Fibroblast of villous mesenchyme (primary cell): ENCODE measurements around the gene EMB. TPM values are rescaled to one million over a fixed set of nuclear protein-coding genes. Genes with fewer than 3 reads are reported as not detected.
"Not testable (repeated sequence)": the region's sequence is repeated elsewhere in the genome, so short reads cannot be mapped to it uniquely, and the experiment has no call there.

Experiments
- DNase-seq: peaks from one replicate; pipeline ENCODE4 v3.0.0-alpha.2; 2010; ENCODE audit warnings: low read depth
- H3K4me3 ChIP-seq: 2 replicates; pipeline ENCODE4 v1.5.1; 2011; ENCODE audit warnings: low read depth, mild to moderate bottlenecking, low read length
- CTCF ChIP-seq: IDR thresholded peaks from 2 replicates; pipeline ENCODE4 v1.5.1; 2012; ENCODE audit warnings: low read depth, mild to moderate bottlenecking, low read length; ENCODE audit not compliant: insufficient read depth
- total RNA-seq: library from RNA; depleted of rRNA; stranded (reverse); fragments of >200 nt; gene quantifications from 2 replicates; pipeline ENCODE4 v1.2.3, GENCODE V29; 2012

EMB gene
- total RNA-seq, 1 donor, result 0.86 TPM

- TF ChIP-seq CTCF, result no peak
- no peak overlapping the region for H3K4me3 ChIP-seq
- DNase-seq, result no peak
Observed at GRCh38 chr5:50435168-50435567, 5.9 kb downstream of the EMB start.

- H3K4me3 ChIP-seq, DNase-seq: not testable (repeated sequence)
Observed at GRCh38 chr5:50431133-50431904, 9.8 kb downstream of the EMB start.

DNA sequence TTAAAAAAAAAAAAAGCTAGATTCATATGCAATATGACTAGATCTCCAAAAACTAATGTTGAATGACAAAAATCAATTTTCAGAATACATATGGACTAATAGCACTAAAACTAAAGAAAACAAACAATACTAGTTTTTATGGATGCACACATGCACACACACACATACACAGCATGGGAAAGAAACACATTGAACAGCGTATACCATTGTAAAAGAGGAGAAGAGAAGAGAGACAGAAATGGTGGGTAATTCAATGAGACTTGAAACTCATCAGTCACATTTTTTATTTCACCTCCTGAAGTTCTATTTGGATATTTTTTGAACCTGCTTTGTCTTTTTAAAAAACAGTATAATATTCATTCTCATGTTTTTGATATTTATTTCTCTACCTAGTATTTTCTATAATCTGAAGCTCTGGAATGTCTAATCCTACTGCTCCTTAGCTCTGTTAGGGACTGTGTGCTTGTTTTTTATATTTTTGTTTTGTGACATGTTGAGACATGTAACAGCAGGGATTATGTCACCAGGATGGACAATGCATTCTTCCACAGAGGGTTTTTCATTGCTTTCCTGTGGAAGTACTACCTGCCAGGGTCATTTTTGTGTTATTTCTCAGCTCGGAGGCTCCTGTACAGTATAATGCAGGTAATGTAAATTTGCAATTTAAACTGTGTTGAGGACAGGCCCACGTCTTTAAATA, 17.8 kb downstream of the EMB start:
- DNase-seq, H3K4me3 ChIP-seq: not testable (repeated sequence)

DNA sequence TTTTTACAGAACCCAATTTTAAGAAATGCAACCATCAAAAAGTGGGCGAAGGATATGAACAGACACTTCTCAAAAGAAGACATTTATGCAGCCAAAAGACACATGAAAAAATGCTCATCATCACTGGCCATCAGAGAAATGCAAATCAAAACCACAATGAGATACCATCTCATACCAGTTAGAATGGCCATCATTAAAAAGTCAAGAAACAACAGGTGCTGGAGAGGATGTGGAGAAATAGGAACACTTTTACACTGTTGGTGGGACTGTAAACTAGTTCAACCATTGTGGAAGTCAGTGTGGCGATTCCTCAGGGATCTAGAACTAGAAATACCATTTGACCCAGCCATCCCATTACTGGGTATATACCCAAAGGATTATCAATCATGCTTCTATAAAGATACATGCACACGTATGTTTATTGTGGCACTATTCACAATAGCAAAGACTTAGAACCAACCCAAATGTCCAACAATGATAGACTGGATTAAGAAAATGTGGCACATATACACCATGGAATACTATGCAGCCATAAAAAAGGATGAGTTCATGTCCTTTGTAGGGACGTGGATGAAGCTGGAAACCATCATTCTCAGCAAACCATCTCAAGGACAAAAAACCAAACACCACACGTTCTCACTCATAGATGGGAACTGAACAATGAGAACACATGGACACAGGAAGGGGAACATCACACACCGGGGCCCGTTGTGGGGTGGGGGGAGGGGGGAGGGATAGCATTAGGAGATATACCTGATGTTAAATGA, 19.7 kb downstream of the EMB start:
- H3K4me3 ChIP-seq, DNase-seq: not testable (repeated sequence)

DNA sequence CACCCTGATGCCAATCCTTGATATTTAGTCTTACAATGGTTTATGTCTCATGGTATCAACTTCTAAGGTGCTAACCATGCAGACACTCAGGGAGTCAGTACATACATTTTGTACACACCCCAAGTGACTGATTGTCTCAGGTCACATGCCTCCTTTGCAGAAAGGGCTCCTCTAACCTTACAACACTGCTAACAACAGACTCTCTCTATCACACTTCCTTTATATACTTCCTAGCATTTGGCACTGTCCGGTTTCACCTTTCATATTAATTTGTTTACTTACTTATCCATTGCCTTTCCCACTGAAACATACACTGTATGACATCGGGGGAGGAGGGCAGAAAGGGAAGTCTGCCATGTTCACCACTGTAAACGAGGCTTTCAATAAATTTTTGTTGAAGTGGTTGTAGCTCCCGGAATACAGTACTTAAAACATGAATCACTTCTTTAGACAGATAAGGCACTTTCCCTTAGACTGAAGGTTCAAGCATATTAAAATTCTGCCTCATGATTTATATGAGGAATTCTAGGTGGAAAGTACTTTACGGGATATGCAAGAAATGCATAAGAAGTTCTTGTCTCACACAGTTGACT, 20.6 kb downstream of the EMB start:
- TF ChIP-seq CTCF, result no peak
- DNase-seq, result no peak
- H3K4me3 ChIP-seq, result no peak overlapping the region

GRCh38 chr5:50419656-50420055, 21.4 kb downstream of the EMB start:
- not testable (repeated sequence) for DNase-seq, H3K4me3 ChIP-seq

GRCh38 chr5:50416637-50417036, 24.5 kb downstream of the EMB start:
- not testable (repeated sequence) for H3K4me3 ChIP-seq, DNase-seq

DNA sequence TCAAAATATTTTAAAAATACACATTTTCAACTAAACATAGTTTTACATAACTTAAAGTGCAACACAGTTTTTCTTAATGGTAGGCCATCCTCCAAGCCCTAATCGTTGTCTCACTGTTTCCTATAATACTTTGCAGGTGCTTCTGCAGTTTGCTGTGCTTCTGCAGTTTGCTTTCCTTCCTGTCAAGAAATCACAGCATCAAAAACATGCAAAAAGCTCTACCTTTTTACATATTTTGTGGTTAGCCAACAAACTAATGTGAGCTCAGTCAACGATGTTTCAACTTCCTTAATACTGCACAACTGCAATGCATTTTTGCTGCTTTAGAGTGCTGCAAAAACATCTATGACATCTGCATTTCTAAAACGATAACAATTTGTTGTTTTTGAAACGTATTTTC, 25.2 kb downstream of the EMB start:
- no peak for DNase-seq
- no peak for TF ChIP-seq CTCF
- H3K4me3 ChIP-seq, result no peak overlapping the region

DNA sequence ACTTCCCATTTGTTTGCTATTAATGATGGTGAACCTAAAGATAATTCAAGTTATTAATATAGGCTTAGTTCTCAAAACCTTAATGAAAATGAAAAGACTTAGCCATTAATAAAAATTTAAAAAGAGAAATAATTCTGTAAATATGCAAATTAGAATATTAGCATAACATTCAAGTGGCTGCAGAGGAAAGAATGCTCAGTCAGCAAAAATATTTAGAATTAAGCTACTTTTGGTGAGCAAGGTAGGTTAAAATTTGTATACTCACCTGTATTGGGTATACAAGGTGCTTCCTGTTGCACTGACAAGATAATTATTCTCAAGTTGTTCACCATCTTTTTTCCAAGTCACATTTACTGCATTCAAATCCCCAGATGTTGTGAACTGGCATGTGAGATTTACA, 30.2 kb downstream of the EMB start:
- H3K4me3 ChIP-seq, DNase-seq: not testable (repeated sequence)

DNA sequence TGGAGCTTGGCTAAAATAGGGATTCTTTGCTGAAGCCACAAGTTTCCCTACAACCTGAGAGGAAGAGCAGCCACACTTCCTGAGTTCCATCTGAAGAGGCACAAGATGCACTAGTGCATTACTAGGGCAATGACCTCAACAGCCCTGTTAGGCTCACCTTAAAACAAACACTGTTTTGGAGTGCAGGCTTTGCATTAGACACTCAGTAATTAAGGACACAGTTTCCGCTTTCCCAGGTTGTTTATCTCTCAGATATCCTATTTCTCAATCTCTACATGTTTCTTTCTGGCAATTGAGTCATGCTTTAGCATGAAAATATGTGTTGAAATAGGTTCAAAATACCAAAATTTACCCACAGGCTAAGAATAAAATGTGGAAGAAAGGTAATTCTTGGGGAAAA, 34.2 kb downstream of the EMB start:
- TF ChIP-seq CTCF, result no peak
- no peak overlapping the region for H3K4me3 ChIP-seq
- DNase-seq, result no peak
